SU-DHL-6 (cell line): ENCODE results near the gene LYRM7.
"Not testable (repeated sequence)": the region's sequence is repeated elsewhere in the genome, so short reads cannot be mapped to it uniquely, and the experiment has no call there.

Experiments used
- H2AFZ ChIP-seq: fragments of 200-600 bp; sonication (generic); 2 replicates; pipeline ENCODE4 v1.6.1; 2014; ENCODE audit warnings: low read depth, mild to moderate bottlenecking, moderate library complexity, mixed read lengths, antibody characterized with exemption, low read length; ENCODE audit not compliant: severe bottlenecking
- H3F3A ChIP-seq: fragments of 200-600 bp; shearing (Covaris generic); 2 replicates; pipeline ENCODE4 v1.6.0; 2016; ENCODE audit warnings: antibody characterized with exemption, mild to moderate bottlenecking; ENCODE audit not compliant: insufficient read depth
- H3K27ac ChIP-seq: fragments of 200-600 bp; sonication (generic); 2 replicates; pipeline ENCODE4 v1.5.1; 2016; ENCODE audit warnings: low read depth, mild to moderate bottlenecking, low read length, moderate library complexity, mixed read lengths
- H3K27me3 ChIP-seq: fragments of 200-600 bp; sonication (generic), shearing (Covaris generic); 2 replicates; pipeline ENCODE4 v1.6.0; 2014; ENCODE audit warnings: mild to moderate bottlenecking, low read length
- H3K36me3 ChIP-seq: fragments of 200-600 bp; sonication (generic); 2 replicates; pipeline ENCODE4 v1.6.1; 2014; ENCODE audit warnings: mild to moderate bottlenecking, low read length, mixed read lengths
- H3K4me2 ChIP-seq: fragments of 300-600, 200-600 bp; shearing (Covaris generic), sonication (generic); 2 replicates; pipeline ENCODE4 v1.6.0; 2014; ENCODE audit warnings: low read length, low read depth, mild to moderate bottlenecking; ENCODE audit not compliant: poor library complexity, severe bottlenecking
- H3K4me3 ChIP-seq: fragments of 200-600 bp; sonication (generic); 2 replicates; pipeline ENCODE4 v1.5.1; 2014; ENCODE audit warnings: antibody characterized with exemption, low read length, mild to moderate bottlenecking, mixed read lengths; ENCODE audit not compliant: insufficient read depth, poor library complexity, severe bottlenecking
- H3K79me2 ChIP-seq: fragments of 200-600 bp; sonication (generic); 2 replicates; pipeline ENCODE4 v1.6.1; 2014; ENCODE audit warnings: mild to moderate bottlenecking, low read length, moderate library complexity; ENCODE audit not compliant: insufficient read depth
- H3K9ac ChIP-seq: fragments of 200-600 bp; sonication (generic); 2 replicates; pipeline ENCODE4 v1.7.0; 2014; ENCODE audit warnings: mild to moderate bottlenecking, low read length
- H3K9me2 ChIP-seq: fragments of 200-600 bp; sonication (generic); replicated peaks from 2 replicates; pipeline ENCODE4 v1.6.1; 2014; ENCODE audit warnings: low read length; ENCODE audit not compliant: insufficient read depth
- H3K9me3 ChIP-seq: fragments of 200-600 bp; sonication (generic); 2 replicates; pipeline ENCODE4 v1.6.1; 2014; ENCODE audit warnings: low read length, mixed read lengths; ENCODE audit not compliant: insufficient read depth
- H4K20me1 ChIP-seq: fragments of 200-600 bp; sonication (generic); 2 replicates; pipeline ENCODE4 v1.6.1; 2014; ENCODE audit warnings: low read depth, mild to moderate bottlenecking, antibody characterized with exemption, low read length, moderate library complexity, mixed read lengths
- EZH2phosphoT487 ChIP-seq: fragments of 200-600 bp; sonication (generic), shearing (Covaris generic); conservative IDR thresholded peaks from 2 replicates; pipeline ENCODE4 v1.6.1; 2018; ENCODE audit warnings: mild to moderate bottlenecking, antibody characterized with exemption, low read length, moderate library complexity, mixed read lengths
- TF ChIP-seq, protein P1 (sequence below): fragments of 200-600 bp; sonication (generic); IDR thresholded peaks from one replicate; pipeline ENCODE4 v1.5.1; 2017; ENCODE audit warnings: antibody characterized with exemption, mild to moderate bottlenecking, low read length, moderate library complexity; ENCODE audit not compliant: insufficient read depth, poor library complexity, severe bottlenecking

LYRM7 gene

DNA sequence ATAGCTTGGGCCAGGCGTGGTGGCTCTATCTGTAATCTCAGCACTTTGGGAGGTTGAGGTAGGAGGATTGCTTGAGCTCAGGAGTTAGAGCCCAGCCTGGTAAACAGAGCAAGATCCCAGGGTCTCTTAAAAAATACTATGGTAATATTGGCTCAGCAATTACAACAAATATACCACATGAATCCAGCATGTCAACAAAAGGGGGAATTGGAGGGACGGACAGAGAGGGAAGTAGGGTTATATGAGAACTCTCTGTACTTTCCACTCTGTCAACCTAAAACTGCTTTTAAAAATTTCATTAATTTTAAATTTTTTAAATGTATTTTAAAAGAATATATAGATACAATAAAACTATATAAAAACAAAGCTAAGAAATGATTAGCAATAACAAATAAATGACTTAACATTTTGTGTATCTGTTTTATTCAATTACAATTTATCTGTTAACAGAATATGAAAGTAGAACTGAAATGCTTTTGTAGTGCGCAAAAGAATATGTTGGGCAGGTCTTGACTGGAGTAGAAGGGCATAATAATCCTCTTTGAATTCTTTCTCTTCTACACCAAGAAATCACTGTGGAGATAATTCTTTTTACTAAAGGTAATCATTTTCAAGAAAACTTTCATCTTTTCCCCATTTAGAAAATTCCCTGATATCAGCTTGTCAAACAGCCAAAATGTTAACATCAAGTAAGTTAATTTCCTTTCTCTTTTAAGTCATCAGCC lies 80.2 kb downstream of the LYRM7 start:
- H3F3A ChIP-seq = peaks cover 31% of the 10 kb centered on the region; the same call in 1 of the 2 replicates
- H4K20me1 ChIP-seq = no peaks in the 10 kb centered on the region
- H3K4me2 ChIP-seq = no peak overlapping the region
- peaks cover 3% of the 10 kb centered on the region; the same call in 1 of the 2 replicates for H3K36me3 ChIP-seq
- H2AFZ ChIP-seq = no peak overlapping the region
- H3K27ac ChIP-seq = peak overlapping the region; percentile 45; the same call in 1 of the 2 replicates
- no peak overlapping the region for H3K9ac ChIP-seq
- H3K79me2 ChIP-seq = peaks cover 31% of the 10 kb centered on the region
- H3K9me3 ChIP-seq = no peaks in the 10 kb centered on the region
- H3K4me3 ChIP-seq = no peak overlapping the region
- H3K27me3 ChIP-seq = no peaks in the 10 kb centered on the region
- H3K9me2 ChIP-seq = no peaks in the 10 kb centered on the region
- no peak for TF ChIP-seq EZH2phosphoT487
- TF ChIP-seq, protein P1, sequence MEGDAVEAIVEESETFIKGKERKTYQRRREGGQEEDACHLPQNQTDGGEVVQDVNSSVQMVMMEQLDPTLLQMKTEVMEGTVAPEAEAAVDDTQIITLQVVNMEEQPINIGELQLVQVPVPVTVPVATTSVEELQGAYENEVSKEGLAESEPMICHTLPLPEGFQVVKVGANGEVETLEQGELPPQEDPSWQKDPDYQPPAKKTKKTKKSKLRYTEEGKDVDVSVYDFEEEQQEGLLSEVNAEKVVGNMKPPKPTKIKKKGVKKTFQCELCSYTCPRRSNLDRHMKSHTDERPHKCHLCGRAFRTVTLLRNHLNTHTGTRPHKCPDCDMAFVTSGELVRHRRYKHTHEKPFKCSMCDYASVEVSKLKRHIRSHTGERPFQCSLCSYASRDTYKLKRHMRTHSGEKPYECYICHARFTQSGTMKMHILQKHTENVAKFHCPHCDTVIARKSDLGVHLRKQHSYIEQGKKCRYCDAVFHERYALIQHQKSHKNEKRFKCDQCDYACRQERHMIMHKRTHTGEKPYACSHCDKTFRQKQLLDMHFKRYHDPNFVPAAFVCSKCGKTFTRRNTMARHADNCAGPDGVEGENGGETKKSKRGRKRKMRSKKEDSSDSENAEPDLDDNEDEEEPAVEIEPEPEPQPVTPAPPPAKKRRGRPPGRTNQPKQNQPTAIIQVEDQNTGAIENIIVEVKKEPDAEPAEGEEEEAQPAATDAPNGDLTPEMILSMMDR = no peak

- H3K4me2 ChIP-seq = peak overlapping the region; percentile 80
- peaks cover 47% of the 10 kb centered on the region for H3F3A ChIP-seq
- no peak for TF ChIP-seq EZH2phosphoT487
- TF ChIP-seq, protein P1 = no peak
- peak overlapping the region; percentile 66 for H3K9ac ChIP-seq
- no peaks in the 10 kb centered on the region for H4K20me1 ChIP-seq
- peak overlapping the region; percentile 87 for H3K27ac ChIP-seq
- H3K36me3 ChIP-seq = no peaks in the 10 kb centered on the region; the same call in 1 of the 2 replicates
- peaks cover 39% of the 10 kb centered on the region for H3K79me2 ChIP-seq
- peak overlapping the region; percentile 56 for H3K4me3 ChIP-seq
- no peaks in the 10 kb centered on the region for H3K9me3 ChIP-seq
- no peaks in the 10 kb centered on the region for H3K9me2 ChIP-seq
- peak overlapping the region; percentile 52 for H2AFZ ChIP-seq
- H3K27me3 ChIP-seq = no peaks in the 10 kb centered on the region
These were observed 82.1 kb downstream of the LYRM7 start for GRCh38 chr5:131252824-131253171.

- Histone ChIP-seq H3K9ac (peak overlapping the region; percentile 66), H3F3A (peaks cover 58% of the 10 kb centered on the region), H3K4me2 (peak overlapping the region; percentile 80), H3K79me2 (peaks cover 43% of the 10 kb centered on the region), H3K27ac (peak overlapping the region; percentile 87), H3K4me3 (peak overlapping the region; percentile 24)
- H3K27me3 ChIP-seq, H2AFZ ChIP-seq, H3K9me3 ChIP-seq, H4K20me1 ChIP-seq, H3K36me3 ChIP-seq, H3K9me2 ChIP-seq: not testable (repeated sequence)
These were observed 83.3 kb downstream of the LYRM7 start for GRCh38 chr5:131254025-131254424.

GRCh38 chr5:131254741-131255140 lies 84.0 kb downstream of the LYRM7 start:
- Histone ChIP-seq H3K9me2 (no peaks in the 10 kb centered on the region), H3K27ac (peak overlapping the region; percentile 42; the same call in 1 of the 2 replicates), H3K9me3 (no peaks in the 10 kb centered on the region), H3K9ac (0 out of 2 replicates have a peak overlapping the region, but pooled peaks have one; percentile 5), H3F3A (peaks cover 66% of the 10 kb centered on the region), H3K36me3 (peaks cover 12% of the 10 kb centered on the region), H3K4me2 (peak overlapping the region; percentile 80), H3K4me3 (peak overlapping the region; percentile 24), H3K79me2 (peaks cover 43% of the 10 kb centered on the region), H3K27me3 (no peaks in the 10 kb centered on the region), H4K20me1 (no peaks in the 10 kb centered on the region), H2AFZ (no peak overlapping the region)
- TF ChIP-seq, protein P1 = no peak
- no peak for TF ChIP-seq EZH2phosphoT487
